ENCODE measurements around the gene GALNT17. TPM values are rescaled to one million over a fixed set of nuclear protein-coding genes. Genes with fewer than 3 reads are reported as not detected.
A peak's percentile ranks its signal among the peaks of the same experiment; 100 is the strongest.
"Not testable (repeated sequence)": the region's sequence is repeated elsewhere in the genome, so short reads cannot be mapped to it uniquely, and the experiment has no call there.

The GALNT17 gene
- polyA plus RNA-seq, 1 donor = 30.1 TPM

GRCh38 chr7:71566991-71567390 lies 435.0 kb downstream of the GALNT17 start:
- no peak for DNase-seq

GRCh38 chr7:71574153-71574860 lies 442.4 kb downstream of the GALNT17 start:
- DNase-seq = no peak

- DNase-seq = no peak
Observed at GRCh38 chr7:71580027-71580426, 448.1 kb downstream of the GALNT17 start.

DNA sequence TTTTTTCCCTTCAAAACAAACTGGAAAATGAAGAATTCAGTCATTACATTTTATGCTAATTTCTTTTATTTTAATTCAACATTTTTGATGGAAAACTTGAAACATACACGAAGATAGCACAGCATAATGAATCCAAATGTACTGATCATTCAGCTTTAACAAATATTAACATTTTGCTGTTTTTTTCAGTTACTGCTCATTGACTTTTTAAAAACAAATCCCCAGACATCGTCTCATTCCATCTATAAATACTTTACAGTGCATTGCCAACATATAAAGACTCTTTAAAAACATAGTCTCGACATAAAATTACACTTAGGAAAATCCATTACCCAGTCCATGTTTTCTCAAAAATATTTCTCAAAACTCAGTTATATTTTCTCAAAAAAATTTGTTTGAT lies 452.3 kb downstream of the GALNT17 start:
- no peak for DNase-seq

DNA sequence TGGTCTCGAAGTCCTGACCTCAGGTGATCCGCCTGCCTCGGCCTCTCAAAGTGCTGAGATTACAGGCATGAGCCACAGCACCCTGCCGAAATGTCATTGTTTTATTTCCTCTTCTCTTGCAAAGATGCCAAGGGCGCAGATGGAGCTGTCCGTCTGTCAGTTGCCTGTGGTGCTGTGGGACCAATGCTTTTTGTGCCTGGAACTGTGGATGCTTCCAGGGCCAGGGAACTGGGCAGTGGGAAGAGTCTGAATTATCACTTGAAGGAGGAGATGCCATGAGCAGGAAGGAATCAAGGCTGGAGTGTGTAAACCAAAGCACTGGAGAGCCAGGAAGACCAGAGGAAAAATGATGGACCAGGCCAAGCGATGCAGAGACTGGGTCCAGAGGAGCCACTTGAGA lies 459.9 kb downstream of the GALNT17 start:
- no peak for DNase-seq

DNA sequence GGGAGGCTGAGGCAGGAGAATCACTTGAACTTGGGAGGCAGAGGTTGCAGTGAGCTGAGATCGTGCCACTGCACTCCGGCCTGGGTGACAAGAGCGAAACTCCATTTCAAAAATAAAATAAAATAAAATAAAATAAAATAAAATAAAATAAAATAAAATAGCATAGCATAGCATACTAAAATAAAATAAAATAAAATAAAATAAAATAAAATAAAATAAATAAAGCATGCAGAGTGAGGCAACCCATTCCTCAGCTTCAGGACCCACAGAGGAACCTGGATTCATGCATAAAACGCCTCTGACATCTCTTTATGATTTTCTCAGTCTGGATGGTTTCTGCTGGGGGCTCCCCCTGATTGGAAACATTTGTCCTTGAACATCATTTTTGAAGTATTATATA lies 460.4 kb downstream of the GALNT17 start:
- DNase-seq = not testable (repeated sequence)

DNA sequence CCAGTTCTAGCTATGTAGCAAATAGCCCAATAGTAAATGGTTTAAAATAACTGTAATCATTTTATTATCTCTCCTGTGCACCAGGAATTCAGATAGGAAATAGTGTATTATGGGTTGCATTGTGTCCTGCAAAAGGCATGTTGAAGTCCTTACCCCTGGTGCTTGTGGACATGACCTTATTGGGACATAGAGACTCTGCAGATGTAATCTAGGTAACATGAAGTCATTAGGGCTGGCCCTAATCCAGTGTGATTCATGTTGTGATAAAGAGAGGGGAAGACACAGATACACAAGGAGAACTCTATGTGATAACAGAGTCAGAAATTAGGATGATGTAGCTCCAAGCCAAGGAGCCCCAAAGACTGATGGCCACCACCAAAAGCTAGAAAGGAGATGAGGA lies 462.8 kb downstream of the GALNT17 start:
- no peak for DNase-seq

GRCh38 chr7:71595176-71595575 lies 463.2 kb downstream of the GALNT17 start:
- no peak for DNase-seq

- DNase-seq = no peak
Observed at GRCh38 chr7:71598553-71598952, 466.6 kb downstream of the GALNT17 start.

GRCh38 chr7:71601851-71602250 lies 469.9 kb downstream of the GALNT17 start:
- DNase-seq = peak; percentile 43

DNA sequence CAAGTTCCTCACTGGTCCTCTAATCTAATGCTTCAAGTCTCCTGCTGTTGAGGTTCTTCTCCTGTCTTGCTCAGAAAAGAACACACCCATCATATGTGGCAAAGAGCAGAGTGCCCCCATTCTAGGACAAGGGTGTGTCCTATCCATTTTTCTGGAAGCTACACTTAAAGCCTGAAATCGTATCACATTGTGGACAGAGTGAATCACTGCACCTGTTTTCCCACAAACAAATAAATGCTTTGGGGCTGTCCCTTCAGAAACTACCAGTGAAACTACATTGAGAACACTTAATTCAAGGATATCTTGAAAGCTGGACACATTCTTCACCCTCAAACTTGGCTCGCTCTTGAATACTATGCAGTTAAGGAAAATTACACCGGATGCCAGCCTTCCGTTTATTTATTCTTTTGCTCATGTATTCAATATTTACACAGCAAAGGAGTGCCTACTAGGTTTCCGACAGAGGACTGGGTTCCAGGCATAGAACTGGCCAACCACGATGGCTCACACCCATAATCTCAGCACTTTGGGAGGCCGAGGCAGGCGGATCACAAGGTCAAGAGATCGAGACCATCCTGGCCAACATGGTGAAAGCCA lies 473.0 kb downstream of the GALNT17 start:
- DNase-seq = no peak

DNA sequence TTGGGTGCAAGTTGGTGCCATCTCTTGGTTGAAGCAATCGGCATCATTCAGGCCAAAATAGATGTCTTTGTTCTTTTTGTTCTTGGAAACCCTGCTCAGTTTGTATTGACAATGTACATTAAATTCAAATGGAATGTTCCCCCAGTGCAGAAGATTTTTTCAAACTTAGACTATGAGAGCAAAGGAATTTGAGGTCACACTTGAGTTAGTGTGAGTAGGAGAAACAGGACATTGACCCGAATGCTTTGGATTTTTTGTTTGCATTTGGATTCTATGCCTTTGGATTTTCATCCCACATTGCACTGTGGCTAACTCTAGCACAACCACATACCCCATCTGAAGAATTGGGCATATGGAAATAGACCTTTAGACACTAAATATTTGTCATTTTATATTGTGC lies 480.0 kb downstream of the GALNT17 start:
- no peak for DNase-seq

GRCh38 chr7:71612911-71613310 lies 481.0 kb downstream of the GALNT17 start:
- peak; percentile 54 for DNase-seq

GRCh38 chr7:71613313-71613712 lies 481.4 kb downstream of the GALNT17 start:
- DNase-seq = peak; percentile 60

DNA sequence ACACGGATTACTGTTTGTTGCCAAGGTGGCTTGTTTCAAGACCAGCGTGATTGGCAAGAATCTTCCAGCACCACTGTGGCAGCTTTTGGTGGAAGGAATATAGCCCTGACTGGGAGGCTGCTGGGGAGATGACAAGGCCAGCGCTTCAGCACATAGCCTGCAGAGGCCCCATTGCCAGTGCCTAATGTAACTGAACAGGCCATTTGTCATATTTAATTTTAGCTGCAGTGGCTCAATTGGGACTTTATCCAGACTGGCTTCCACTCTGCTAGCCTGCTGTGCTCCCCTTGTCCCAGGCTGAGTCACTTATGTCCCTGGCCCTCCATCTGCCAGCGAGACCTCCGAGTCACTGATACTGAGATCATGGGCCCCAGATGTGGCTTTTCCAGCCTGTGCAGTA lies 483.1 kb downstream of the GALNT17 start:
- DNase-seq = no peak

DNA sequence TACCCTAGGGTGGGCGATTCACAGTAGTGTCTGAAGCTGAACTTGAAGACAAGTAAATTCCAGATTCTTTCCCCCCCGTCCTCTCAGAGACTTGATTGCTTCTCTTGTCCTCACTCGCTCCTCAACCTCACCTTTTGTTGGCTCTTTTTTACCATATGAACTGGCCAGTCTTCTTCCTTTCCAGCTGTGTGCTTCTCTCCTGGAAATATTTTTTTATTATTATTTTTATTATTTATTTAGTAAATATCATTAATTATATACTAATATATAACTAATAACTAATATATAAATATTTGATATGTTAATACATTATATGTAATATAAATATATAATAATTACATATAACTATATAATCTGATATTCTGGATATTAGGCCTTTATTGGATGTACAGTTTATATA lies 484.3 kb downstream of the GALNT17 start:
- no peak for DNase-seq

GRCh38 chr7:71618278-71618677 lies 486.3 kb downstream of the GALNT17 start:
- no peak for DNase-seq

- DNase-seq = no peak
Observed at GRCh38 chr7:71625545-71625944, 493.6 kb downstream of the GALNT17 start.

GRCh38 chr7:71626206-71626605 lies 494.3 kb downstream of the GALNT17 start:
- DNase-seq = no peak

DNA sequence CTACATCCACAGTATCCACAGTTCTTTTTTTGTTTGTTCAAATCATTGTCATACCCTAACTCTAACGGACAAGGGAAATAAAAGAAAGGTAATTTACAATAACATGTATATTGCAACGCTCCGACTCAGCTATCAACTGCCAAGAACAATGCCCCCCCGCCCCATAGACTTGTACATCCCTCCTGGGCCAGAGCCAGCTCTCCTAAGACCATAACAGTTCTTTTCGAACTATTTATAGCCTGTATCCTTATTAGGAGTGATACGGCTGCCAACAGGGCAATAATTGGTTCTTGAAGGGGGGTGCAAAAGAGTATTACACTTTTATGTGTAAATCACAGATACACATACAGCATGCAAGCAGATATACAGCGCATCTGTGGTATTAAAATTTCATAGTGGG lies 495.7 kb downstream of the GALNT17 start:
- DNase-seq = no peak

DNA sequence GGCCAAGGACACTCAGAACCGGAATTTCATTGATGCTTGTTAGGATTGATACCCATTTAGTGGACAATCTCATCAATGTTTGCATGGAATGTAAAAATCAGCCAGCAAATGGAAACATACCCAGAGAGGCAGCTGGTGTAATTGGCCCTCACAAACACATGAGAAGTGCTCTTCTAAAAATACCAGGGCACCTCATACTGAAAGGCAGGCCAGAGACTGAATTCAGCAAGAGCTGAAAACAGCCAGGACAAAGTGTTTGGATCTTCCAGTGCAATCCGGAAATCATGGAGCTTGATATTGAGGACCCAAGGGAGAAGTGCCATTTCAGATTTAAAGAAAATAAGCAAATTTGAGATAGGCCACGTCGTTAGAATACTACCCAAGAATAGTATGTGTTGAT lies 498.6 kb downstream of the GALNT17 start:
- DNase-seq = no peak

DNA sequence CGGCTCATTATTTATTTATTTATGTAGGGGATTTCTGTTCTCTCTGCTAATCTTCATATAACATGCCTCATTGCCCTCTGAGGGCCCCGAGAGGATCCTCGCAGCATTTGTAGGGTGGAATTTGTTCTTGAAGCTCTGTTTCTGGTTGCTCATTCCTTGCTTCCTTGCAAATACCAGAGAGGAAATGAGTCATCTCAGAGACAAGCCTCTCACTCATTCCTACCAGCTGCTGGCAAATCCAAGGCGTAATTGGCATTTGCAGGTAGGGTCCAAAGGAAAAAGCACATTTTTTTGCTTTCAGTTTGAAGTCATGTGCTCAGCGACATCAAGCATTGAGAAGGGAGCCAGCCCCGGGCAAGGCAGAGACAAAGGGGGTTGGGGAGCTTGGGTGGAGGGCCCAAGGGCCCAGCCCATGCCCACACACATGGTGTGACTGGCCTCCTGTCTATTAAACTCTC lies 501.6 kb downstream of the GALNT17 start:
- DNase-seq = peak; percentile 25

GRCh38 chr7:71635849-71636248 lies 503.9 kb downstream of the GALNT17 start:
- not testable (repeated sequence) for DNase-seq

GRCh38 chr7:71636329-71636728 lies 504.4 kb downstream of the GALNT17 start:
- DNase-seq = no peak

DNA sequence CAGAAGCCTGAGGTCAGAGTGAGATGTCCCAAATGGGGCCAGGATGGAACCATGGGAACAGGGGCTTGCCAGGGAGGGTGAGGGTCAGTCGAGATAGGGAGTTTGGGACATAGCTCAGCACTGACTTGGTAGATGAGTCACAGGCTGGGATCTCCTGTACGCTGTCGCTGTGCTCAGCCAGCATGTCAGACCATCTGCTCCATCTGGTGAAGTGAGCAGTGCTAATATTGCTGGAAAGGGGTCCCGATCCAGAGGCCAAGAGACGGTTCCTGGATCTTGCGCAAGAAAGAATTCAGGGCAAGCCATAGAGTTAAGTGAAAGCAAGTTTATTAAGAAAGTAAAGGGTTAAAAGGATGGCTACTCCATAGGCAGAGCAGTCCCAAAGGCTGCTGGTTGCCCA lies 505.6 kb downstream of the GALNT17 start:
- no peak for DNase-seq

All from hindlimb muscle (tissue), 1 donor.